ENCODE results near the gene WDPCP. TPM values are rescaled to one million over a fixed set of nuclear protein-coding genes. Genes with fewer than 3 reads are reported as not detected.

The WDPCP gene
- total RNA-seq, 1 donor from 2014 or later: 24.5 TPM

GRCh38 chr2:63436488-63436887 is 151.8 kb downstream of the WDPCP start:
- H3K9ac ChIP-seq (ENCODE audit: low read depth in 1 of 3, low read length in 3 of 3): no peak overlapping the region
- no peaks in the 10 kb centered on the region for H3K4me1 ChIP-seq (ENCODE audit: control insufficient read depth in 3 of 3, insufficient read depth in 3 of 3, low read length in 3 of 3)
- H3K27ac ChIP-seq (ENCODE audit: low read depth, low read length): no peak overlapping the region
- no peak overlapping the region for H3K4me3 ChIP-seq (ENCODE audit: low read length in 3 of 3)
- H3K9me3 ChIP-seq (ENCODE audit: control insufficient read depth in 3 of 3, low read length in 3 of 3): no peaks in the 10 kb centered on the region
- H3K27me3 ChIP-seq (ENCODE audit: control insufficient read depth in 3 of 3, insufficient read depth in 3 of 3, low read length in 3 of 3): no peaks in the 10 kb centered on the region
- no peaks in the 10 kb centered on the region for H3K36me3 ChIP-seq (ENCODE audit: control insufficient read depth in 3 of 3, insufficient read depth in 3 of 3, low read length in 3 of 3)

GRCh38 chr2:63435070-63435469 is 153.2 kb downstream of the WDPCP start:
- H3K27ac ChIP-seq (ENCODE audit: low read depth, low read length): no peak overlapping the region
- no peaks in the 10 kb centered on the region for H3K36me3 ChIP-seq (ENCODE audit: control insufficient read depth in 3 of 3, insufficient read depth in 3 of 3, low read length in 3 of 3)
- H3K4me1 ChIP-seq (ENCODE audit: control insufficient read depth in 3 of 3, insufficient read depth in 3 of 3, low read length in 3 of 3): no peaks in the 10 kb centered on the region
- no peaks in the 10 kb centered on the region for H3K27me3 ChIP-seq (ENCODE audit: control insufficient read depth in 3 of 3, insufficient read depth in 3 of 3, low read length in 3 of 3)
- H3K4me3 ChIP-seq (ENCODE audit: low read length in 3 of 3): no peak overlapping the region
- H3K9me3 ChIP-seq (ENCODE audit: control insufficient read depth in 3 of 3, low read length in 3 of 3): no peaks in the 10 kb centered on the region
- no peak overlapping the region for H3K9ac ChIP-seq (ENCODE audit: low read depth in 1 of 3, low read length in 3 of 3)

GRCh38 chr2:63434024-63435001 is 154.0 kb downstream of the WDPCP start:
- Histone ChIP-seq H3K4me3 (ENCODE audit: low read length in 3 of 3) (no peak overlapping the region), H3K9me3 (ENCODE audit: control insufficient read depth in 3 of 3, low read length in 3 of 3) (no peaks in the 10 kb centered on the region), H3K27me3 (ENCODE audit: control insufficient read depth in 3 of 3, insufficient read depth in 3 of 3, low read length in 3 of 3) (no peaks in the 10 kb centered on the region), H3K27ac (ENCODE audit: low read depth, low read length) (no peak overlapping the region), H3K4me1 (ENCODE audit: control insufficient read depth in 3 of 3, insufficient read depth in 3 of 3, low read length in 3 of 3) (no peaks in the 10 kb centered on the region), H3K9ac (ENCODE audit: low read depth in 1 of 3, low read length in 3 of 3) (no peak overlapping the region), H3K36me3 (ENCODE audit: control insufficient read depth in 3 of 3, insufficient read depth in 3 of 3, low read length in 3 of 3) (no peaks in the 10 kb centered on the region)

GRCh38 chr2:63432373-63432772 is 155.9 kb downstream of the WDPCP start:
- H3K4me1 ChIP-seq (ENCODE audit: control insufficient read depth in 3 of 3, insufficient read depth in 3 of 3, low read length in 3 of 3): no peaks in the 10 kb centered on the region

GRCh38 chr2:63425606-63426005 is 162.7 kb downstream of the WDPCP start:
- no peaks in the 10 kb centered on the region for H3K36me3 ChIP-seq (ENCODE audit: control insufficient read depth in 3 of 3, insufficient read depth in 3 of 3, low read length in 3 of 3)
- no peak overlapping the region for H3K9ac ChIP-seq (ENCODE audit: low read depth in 1 of 3, low read length in 3 of 3)
- H3K27me3 ChIP-seq (ENCODE audit: control insufficient read depth in 3 of 3, insufficient read depth in 3 of 3, low read length in 3 of 3): no peaks in the 10 kb centered on the region
- no peaks in the 10 kb centered on the region for H3K9me3 ChIP-seq (ENCODE audit: control insufficient read depth in 3 of 3, low read length in 3 of 3)
- H3K4me3 ChIP-seq (ENCODE audit: low read length in 3 of 3): no peak overlapping the region
- H3K27ac ChIP-seq (ENCODE audit: low read depth, low read length): no peak overlapping the region
- no peaks in the 10 kb centered on the region for H3K4me1 ChIP-seq (ENCODE audit: control insufficient read depth in 3 of 3, insufficient read depth in 3 of 3, low read length in 3 of 3)

More at GRCh38 chr2:63432373-63432772, 155.9 kb downstream of the WDPCP start:
- Histone ChIP-seq H3K27me3 (ENCODE audit: control insufficient read depth in 3 of 3, insufficient read depth in 3 of 3, low read length in 3 of 3) (no peaks in the 10 kb centered on the region), H3K9me3 (ENCODE audit: control insufficient read depth in 3 of 3, low read length in 3 of 3) (no peaks in the 10 kb centered on the region), H3K9ac (ENCODE audit: low read depth in 1 of 3, low read length in 3 of 3) (no peak overlapping the region), H3K27ac (ENCODE audit: low read depth, low read length) (no peak overlapping the region), H3K4me3 (ENCODE audit: low read length in 3 of 3) (no peak overlapping the region), H3K36me3 (ENCODE audit: control insufficient read depth in 3 of 3, insufficient read depth in 3 of 3, low read length in 3 of 3) (no peaks in the 10 kb centered on the region)

- Histone ChIP-seq H3K4me3 (ENCODE audit: low read length in 3 of 3) (no peak overlapping the region), H3K27me3 (ENCODE audit: control insufficient read depth in 3 of 3, insufficient read depth in 3 of 3, low read length in 3 of 3) (no peaks in the 10 kb centered on the region), H3K9ac (ENCODE audit: low read depth in 1 of 3, low read length in 3 of 3) (no peak overlapping the region), H3K9me3 (ENCODE audit: control insufficient read depth in 3 of 3, low read length in 3 of 3) (no peaks in the 10 kb centered on the region), H3K27ac (ENCODE audit: low read depth, low read length) (no peak overlapping the region), H3K4me1 (ENCODE audit: control insufficient read depth in 3 of 3, insufficient read depth in 3 of 3, low read length in 3 of 3) (no peaks in the 10 kb centered on the region), H3K36me3 (ENCODE audit: control insufficient read depth in 3 of 3, insufficient read depth in 3 of 3, low read length in 3 of 3) (no peaks in the 10 kb centered on the region)
Measured at GRCh38 chr2:63425079-63425416, 163.2 kb downstream of the WDPCP start.

GRCh38 chr2:63424329-63425078 is 163.8 kb downstream of the WDPCP start:
- Histone ChIP-seq H3K27ac (ENCODE audit: low read depth, low read length) (no peak overlapping the region), H3K36me3 (ENCODE audit: control insufficient read depth in 3 of 3, insufficient read depth in 3 of 3, low read length in 3 of 3) (no peaks in the 10 kb centered on the region), H3K27me3 (ENCODE audit: control insufficient read depth in 3 of 3, insufficient read depth in 3 of 3, low read length in 3 of 3) (no peaks in the 10 kb centered on the region), H3K4me1 (ENCODE audit: control insufficient read depth in 3 of 3, insufficient read depth in 3 of 3, low read length in 3 of 3) (no peaks in the 10 kb centered on the region), H3K9me3 (ENCODE audit: control insufficient read depth in 3 of 3, low read length in 3 of 3) (no peaks in the 10 kb centered on the region), H3K4me3 (ENCODE audit: low read length in 3 of 3) (no peak overlapping the region), H3K9ac (ENCODE audit: low read depth in 1 of 3, low read length in 3 of 3) (no peak overlapping the region)

- H3K9me3 ChIP-seq (ENCODE audit: control insufficient read depth in 3 of 3, low read length in 3 of 3): no peaks in the 10 kb centered on the region
- H3K27me3 ChIP-seq (ENCODE audit: control insufficient read depth in 3 of 3, insufficient read depth in 3 of 3, low read length in 3 of 3): no peaks in the 10 kb centered on the region
- no peak overlapping the region for H3K9ac ChIP-seq (ENCODE audit: low read depth in 1 of 3, low read length in 3 of 3)
- no peak overlapping the region for H3K27ac ChIP-seq (ENCODE audit: low read depth, low read length)
- no peak overlapping the region for H3K4me3 ChIP-seq (ENCODE audit: low read length in 3 of 3)
- H3K4me1 ChIP-seq (ENCODE audit: control insufficient read depth in 3 of 3, insufficient read depth in 3 of 3, low read length in 3 of 3): no peaks in the 10 kb centered on the region
- H3K36me3 ChIP-seq (ENCODE audit: control insufficient read depth in 3 of 3, insufficient read depth in 3 of 3, low read length in 3 of 3): no peaks in the 10 kb centered on the region
Measured at GRCh38 chr2:63422556-63422955, 165.7 kb downstream of the WDPCP start.

GRCh38 chr2:63408530-63408929 is 179.7 kb downstream of the WDPCP start:
- H3K9ac ChIP-seq (ENCODE audit: low read depth in 1 of 3, low read length in 3 of 3): no peak overlapping the region
- H3K4me3 ChIP-seq (ENCODE audit: low read length in 3 of 3): no peak overlapping the region
- no peaks in the 10 kb centered on the region for H3K9me3 ChIP-seq (ENCODE audit: control insufficient read depth in 3 of 3, low read length in 3 of 3)
- H3K27ac ChIP-seq (ENCODE audit: low read depth, low read length): no peak overlapping the region
- H3K36me3 ChIP-seq (ENCODE audit: control insufficient read depth in 3 of 3, insufficient read depth in 3 of 3, low read length in 3 of 3): peaks cover 0 to 6% (median 4%) of the 10 kb centered on the region in 3 donors
- no peaks in the 10 kb centered on the region for H3K4me1 ChIP-seq (ENCODE audit: control insufficient read depth in 3 of 3, insufficient read depth in 3 of 3, low read length in 3 of 3)
- H3K27me3 ChIP-seq (ENCODE audit: control insufficient read depth in 3 of 3, insufficient read depth in 3 of 3, low read length in 3 of 3): no peaks in the 10 kb centered on the region

GRCh38 chr2:63406641-63407040 is 181.6 kb downstream of the WDPCP start:
- Histone ChIP-seq H3K27ac (ENCODE audit: low read depth, low read length) (no peak overlapping the region), H3K4me1 (ENCODE audit: control insufficient read depth in 3 of 3, insufficient read depth in 3 of 3, low read length in 3 of 3) (no peaks in the 10 kb centered on the region), H3K36me3 (ENCODE audit: control insufficient read depth in 3 of 3, insufficient read depth in 3 of 3, low read length in 3 of 3) (peaks cover 0 to 6% (median 4%) of the 10 kb centered on the region in 3 donors), H3K27me3 (ENCODE audit: control insufficient read depth in 3 of 3, insufficient read depth in 3 of 3, low read length in 3 of 3) (no peaks in the 10 kb centered on the region), H3K4me3 (ENCODE audit: low read length in 3 of 3) (no peak overlapping the region), H3K9ac (ENCODE audit: low read depth in 1 of 3, low read length in 3 of 3) (no peak overlapping the region), H3K9me3 (ENCODE audit: control insufficient read depth in 3 of 3, low read length in 3 of 3) (no peaks in the 10 kb centered on the region)

Data from skeletal muscle tissue (tissue), 4 donors.